Calu3 (cell line): ENCODE results near the gene MAP4K1. TPM values are rescaled to one million over a fixed set of nuclear protein-coding genes. Genes with fewer than 3 reads are reported as not detected.
A peak's percentile ranks its signal among the peaks of the same experiment; 100 is the strongest.

Experiments used
- BruUV-seq: library from RNA; stranded (reverse); fragments of 400-500 nt; replicated peaks from 2 replicates; lab custom pipeline; 2021; lab: Mats Ljungman, UMichigan
- CTCF ChIA-PET: fragments of 300-600 bp; sonication (Branson Sonifier 250); formaldehyde crosslinking; loops from one replicate; lab custom pipeline; 2022; ENCODE audit warnings: antibody characterized with exemption; lab: Charles Lee
- DNase-seq: peaks from one replicate; pipeline ENCODE4 v3.0.0; 2022
- H3K27ac Mint-ChIP-seq: one replicate; pipeline ENCODE4 v1.8.0; 2022; ENCODE audit warnings: mixed read lengths; ENCODE audit not compliant: unreplicated experiment
- H3K27me3 Mint-ChIP-seq: one replicate; pipeline ENCODE4 v1.8.0; 2022; ENCODE audit warnings: mixed read lengths; ENCODE audit not compliant: unreplicated experiment
- H3K36me3 Mint-ChIP-seq: one replicate; pipeline ENCODE4 v1.8.0; 2022; ENCODE audit warnings: mild to moderate bottlenecking, moderate library complexity, mixed read lengths; ENCODE audit not compliant: insufficient read depth, unreplicated experiment
- H3K4me1 Mint-ChIP-seq: one replicate; pipeline ENCODE4 v1.8.0; 2022; ENCODE audit warnings: mild to moderate bottlenecking, low read depth, mixed read lengths; ENCODE audit not compliant: unreplicated experiment
- H3K4me3 Mint-ChIP-seq: one replicate; pipeline ENCODE4 v1.8.0; 2022; ENCODE audit warnings: mild to moderate bottlenecking, low read depth, moderate library complexity, mixed read lengths; ENCODE audit not compliant: unreplicated experiment
- H3K9me3 Mint-ChIP-seq: one replicate; pipeline ENCODE4 v1.8.0; 2022; ENCODE audit warnings: low read depth, mixed read lengths; ENCODE audit not compliant: unreplicated experiment
- intact Hi-C: fragments of 100-400 bp; cut with micrococcal nuclease; formaldehyde crosslinking; loops from one replicate; pipeline ENCODE4 v1.10.0; 2022; ENCODE audit not compliant: unreplicated experiment
- total RNA-seq: library from RNA; stranded (reverse); gene quantifications from 2 replicates; pipeline ENCODE4 v1.2.3, GENCODE V29; 2022
- TF ChIP-seq, protein P1 (sequence below): fragments of 200-600 bp; IDR thresholded peaks from one replicate; pipeline ENCODE4 v1.8.0; 2022; ENCODE audit warnings: antibody characterized with exemption; ENCODE audit not compliant: unreplicated experiment

Gene MAP4K1
- total RNA-seq, 1 experiment from 2014 or later: not detected

DNA sequence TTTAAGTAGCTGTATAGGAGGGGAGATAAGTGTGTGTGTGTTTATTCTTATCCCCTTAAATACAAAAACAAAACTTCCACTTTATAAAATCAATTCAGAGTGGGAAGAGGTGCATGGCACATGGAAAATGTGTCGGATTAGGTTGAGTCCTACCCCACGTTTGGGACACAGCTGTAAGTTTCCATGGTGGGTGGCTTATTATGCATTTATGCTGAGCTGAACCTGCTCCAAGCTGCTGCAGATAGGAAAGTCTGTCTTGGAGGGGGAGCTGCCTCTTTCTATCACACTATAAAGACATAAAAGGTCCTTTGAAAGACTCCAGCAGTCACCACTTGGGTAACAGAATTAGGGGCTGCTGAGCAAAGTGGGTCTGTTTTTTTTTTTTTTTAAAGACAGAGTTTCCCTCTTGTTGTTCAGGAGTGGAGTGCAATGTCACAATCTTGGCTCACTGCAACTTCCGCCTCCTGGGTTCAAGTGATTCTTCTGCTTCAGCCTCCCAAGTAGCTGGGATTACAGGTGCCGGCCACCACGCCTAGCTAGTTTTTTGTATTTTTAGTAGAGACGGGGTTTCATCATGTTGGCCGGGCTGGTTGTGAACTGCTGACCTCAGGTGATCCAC, 44.9 kb upstream of the MAP4K1 start:
- intact Hi-C loops: no loop called here
- BruUV-seq: no TSS peak

GRCh38 chr19:38661996-38662395, 44.2 kb upstream of the MAP4K1 start:
- Mint-ChIP-seq H3K27me3 (no peaks in the 10 kb centered on the region), H3K9me3 (no peaks in the 10 kb centered on the region), H3K36me3 (peaks cover 98% of the 10 kb centered on the region), H3K27ac (peak overlapping the region; percentile 100), H3K4me1 (peaks cover 93% of the 10 kb centered on the region), H3K4me3 (peak overlapping the region; percentile 99)
- no TSS peak for BruUV-seq
- peak; percentile 78 for DNase-seq
- CTCF ChIA-PET: interaction anchor here (0.7 to 1.9 kb wide), 9 partner anchors 9 to 272 kb away, joined by 3 to 8 read pairs (median 3); partner anchors contain the start of gene ACTN4
- TF ChIP-seq, protein P1, sequence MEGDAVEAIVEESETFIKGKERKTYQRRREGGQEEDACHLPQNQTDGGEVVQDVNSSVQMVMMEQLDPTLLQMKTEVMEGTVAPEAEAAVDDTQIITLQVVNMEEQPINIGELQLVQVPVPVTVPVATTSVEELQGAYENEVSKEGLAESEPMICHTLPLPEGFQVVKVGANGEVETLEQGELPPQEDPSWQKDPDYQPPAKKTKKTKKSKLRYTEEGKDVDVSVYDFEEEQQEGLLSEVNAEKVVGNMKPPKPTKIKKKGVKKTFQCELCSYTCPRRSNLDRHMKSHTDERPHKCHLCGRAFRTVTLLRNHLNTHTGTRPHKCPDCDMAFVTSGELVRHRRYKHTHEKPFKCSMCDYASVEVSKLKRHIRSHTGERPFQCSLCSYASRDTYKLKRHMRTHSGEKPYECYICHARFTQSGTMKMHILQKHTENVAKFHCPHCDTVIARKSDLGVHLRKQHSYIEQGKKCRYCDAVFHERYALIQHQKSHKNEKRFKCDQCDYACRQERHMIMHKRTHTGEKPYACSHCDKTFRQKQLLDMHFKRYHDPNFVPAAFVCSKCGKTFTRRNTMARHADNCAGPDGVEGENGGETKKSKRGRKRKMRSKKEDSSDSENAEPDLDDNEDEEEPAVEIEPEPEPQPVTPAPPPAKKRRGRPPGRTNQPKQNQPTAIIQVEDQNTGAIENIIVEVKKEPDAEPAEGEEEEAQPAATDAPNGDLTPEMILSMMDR: no peak
- intact Hi-C loops: no loop called here

More for the DNA sequence above, 44.9 kb upstream of the MAP4K1 start:
- Mint-ChIP-seq H3K9me3 (no peaks in the 10 kb centered on the region), H3K4me3 (peak overlapping the region; percentile 99), H3K27ac (peak overlapping the region; percentile 100), H3K27me3 (no peaks in the 10 kb centered on the region), H3K4me1 (peaks cover 94% of the 10 kb centered on the region), H3K36me3 (peaks cover 98% of the 10 kb centered on the region)
- TF ChIP-seq, protein P1: no peak
- CTCF ChIA-PET: interaction anchor here (0.7 to 1.9 kb wide), 9 partner anchors 8 to 271 kb away, joined by 3 to 8 read pairs (median 3); partner anchors contain the start of gene ACTN4
- DNase-seq: no peak

DNA sequence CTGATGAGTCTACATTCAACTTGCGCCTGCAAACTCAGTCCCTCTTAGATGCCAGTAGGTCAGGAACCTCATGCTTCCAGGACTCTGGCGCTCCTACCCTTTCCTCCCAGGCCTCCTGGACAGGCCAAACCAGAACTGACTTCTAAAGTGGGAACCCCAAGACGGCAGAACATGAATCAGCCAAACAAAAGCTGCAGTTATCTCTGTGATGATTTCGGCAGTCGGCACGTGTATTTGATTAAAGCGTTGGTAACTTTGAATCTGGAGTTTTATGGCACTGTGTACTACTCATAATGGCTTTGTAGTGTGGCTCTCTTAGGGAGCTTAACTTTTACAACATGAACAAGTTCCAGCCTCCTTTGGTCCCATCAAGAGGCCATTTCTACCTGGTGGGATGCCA, 43.4 kb upstream of the MAP4K1 start:
- Mint-ChIP-seq H3K36me3 (peaks cover 98% of the 10 kb centered on the region), H3K27me3 (no peaks in the 10 kb centered on the region), H3K27ac (peak overlapping the region; percentile 100), H3K4me3 (peak overlapping the region; percentile 99), H3K9me3 (no peaks in the 10 kb centered on the region), H3K4me1 (peaks cover 91% of the 10 kb centered on the region)
- intact Hi-C loops: no loop called here
- no peak for DNase-seq
- TF ChIP-seq, protein P1: no peak
- CTCF ChIA-PET: interaction anchor here (1.3 to 1.9 kb wide), 3 partner anchors 10 to 32 kb away, joined by 3 to 8 read pairs (median 5); partner anchors contain the start of gene ACTN4
- no TSS peak for BruUV-seq

DNA sequence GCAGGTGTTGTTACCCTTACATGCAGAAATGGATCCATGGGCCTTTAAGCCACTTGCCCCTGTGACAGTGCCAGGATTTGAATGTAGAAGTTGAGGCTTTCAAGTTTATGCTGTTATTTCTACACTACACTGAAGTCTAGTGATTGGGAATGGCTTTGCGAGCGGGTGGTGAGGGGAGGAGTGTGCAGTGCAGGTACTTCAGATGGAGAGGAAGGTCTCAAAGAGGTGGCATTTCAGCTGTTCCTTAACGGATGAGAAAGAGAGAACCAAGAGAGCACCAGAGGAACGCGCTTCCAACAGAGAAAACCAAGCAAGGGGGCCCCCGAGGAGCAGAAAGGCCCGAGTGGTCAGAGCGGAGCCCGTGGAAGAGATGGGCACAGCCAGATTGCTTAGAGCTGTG, 43.0 kb upstream of the MAP4K1 start:
- CTCF ChIA-PET: interaction anchor here (1.0 to 1.9 kb wide), 3 partner anchors 12 to 62 kb away, joined by 3 to 8 read pairs (median 5); partner anchors contain the start of gene ACTN4
- H3K27ac Mint-ChIP-seq: peak overlapping the region; percentile 100
- H3K9me3 Mint-ChIP-seq: no peaks in the 10 kb centered on the region
- intact Hi-C loops: no loop called here
- H3K4me1 Mint-ChIP-seq: peaks cover 91% of the 10 kb centered on the region
- DNase-seq: no peak
- no peaks in the 10 kb centered on the region for H3K27me3 Mint-ChIP-seq
- peak overlapping the region; percentile 99 for H3K4me3 Mint-ChIP-seq
- TF ChIP-seq, protein P1: no peak
- BruUV-seq: no TSS peak
- peaks cover 98% of the 10 kb centered on the region for H3K36me3 Mint-ChIP-seq
